ENCODE results near the gene SLC41A1. TPM values are rescaled to one million over a fixed set of nuclear protein-coding genes. Genes with fewer than 3 reads are reported as not detected.
"Not testable (repeated sequence)": the region's sequence is repeated elsewhere in the genome, so short reads cannot be mapped to it uniquely, and the experiment has no call there.

SLC41A1 gene
- total RNA-seq, 3 donors from 2014 or later, result 32.2 to 36.6 (median 32.4) TPM

DNA sequence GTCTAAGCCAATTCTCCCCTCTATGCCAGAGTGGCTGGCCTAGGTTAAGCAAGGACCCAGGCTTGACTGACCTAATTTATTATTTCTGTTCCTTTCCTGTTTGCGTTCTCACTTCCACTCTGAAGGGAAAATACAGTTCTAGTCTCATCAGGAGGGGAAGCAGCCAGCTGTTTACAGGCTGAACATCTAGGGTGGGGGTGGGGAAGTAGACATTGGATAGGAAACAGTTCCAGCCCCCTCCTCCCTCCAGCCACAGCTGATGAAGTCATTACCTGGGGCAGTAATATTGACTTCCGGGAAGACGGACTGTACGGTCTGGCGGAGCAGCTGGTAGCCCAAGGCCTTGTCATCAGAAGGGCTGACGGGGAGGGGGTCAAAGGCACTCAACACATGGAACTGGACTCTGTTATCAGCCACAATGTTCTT is 19.3 kb upstream of the SLC41A1 start:
- ATAC-seq (no peak), DNase-seq (no peak)
- Mint-ChIP-seq H3K4me1 (ENCODE audit: low read depth) (no peaks in the 10 kb centered on the region), H3K27me3 (ENCODE audit: low read depth) (no peaks in the 10 kb centered on the region), H3K4me3 (no peak overlapping the region), H3K9me3 (no peaks in the 10 kb centered on the region), H3K36me3 (ENCODE audit: insufficient read depth) (no peaks in the 10 kb centered on the region)

DNA sequence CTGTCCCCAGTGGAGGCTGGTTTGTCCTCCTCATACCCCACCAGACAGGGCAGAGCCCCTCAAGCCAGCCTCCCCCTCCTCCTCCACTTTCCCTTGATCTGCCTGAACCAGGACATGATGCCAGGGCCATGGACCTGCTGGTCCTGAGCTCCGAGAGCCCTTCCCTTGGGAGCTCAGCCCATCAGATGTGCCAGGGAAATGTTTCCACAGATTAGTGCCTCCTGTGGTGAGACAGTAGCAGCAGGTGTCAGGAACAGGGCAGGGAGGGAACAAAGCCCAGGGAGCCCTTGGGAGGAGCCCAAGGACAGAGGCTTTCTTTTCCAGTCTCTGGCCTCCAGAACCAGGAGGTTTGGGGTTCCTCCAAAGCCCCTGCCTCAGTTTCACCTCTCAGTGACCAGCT is 14.6 kb upstream of the SLC41A1 start:
- peaks cover 1% of the 10 kb centered on the region for H3K36me3 Mint-ChIP-seq (ENCODE audit: insufficient read depth)
- peaks cover 15% of the 10 kb centered on the region for H3K4me1 Mint-ChIP-seq (ENCODE audit: low read depth)
- H3K9me3 Mint-ChIP-seq, result no peaks in the 10 kb centered on the region
- H3K4me3 Mint-ChIP-seq, result no peak overlapping the region
- H3K27me3 Mint-ChIP-seq (ENCODE audit: low read depth), result no peaks in the 10 kb centered on the region
- ATAC-seq, result no peak
- no peak for DNase-seq

DNA sequence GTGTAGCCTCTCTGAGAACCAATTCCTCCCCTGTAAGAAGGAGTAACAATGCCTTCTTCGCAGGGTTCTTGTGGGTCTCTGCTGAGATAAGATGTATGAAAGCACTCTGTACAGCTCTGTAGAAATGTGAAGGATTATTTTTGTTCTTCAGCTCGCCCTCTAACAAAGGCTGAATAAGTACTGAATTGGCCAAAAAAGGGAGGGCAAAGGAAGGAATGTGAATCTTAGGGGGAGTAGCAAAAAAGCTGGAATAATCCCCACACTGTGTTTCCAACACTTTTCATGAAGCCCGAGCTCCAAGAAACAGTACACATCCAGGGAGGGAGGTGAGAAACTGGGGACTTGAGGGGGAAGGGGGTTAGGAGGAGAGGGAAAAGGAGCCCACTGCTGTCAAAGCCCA is 14.0 kb upstream of the SLC41A1 start:
- ATAC-seq (no peak), DNase-seq (no peak)
- peaks cover 15% of the 10 kb centered on the region for H3K4me1 Mint-ChIP-seq (ENCODE audit: low read depth)
- H3K9me3 Mint-ChIP-seq, result no peaks in the 10 kb centered on the region
- H3K27me3 Mint-ChIP-seq (ENCODE audit: low read depth), result no peaks in the 10 kb centered on the region
- peaks cover 1% of the 10 kb centered on the region for H3K36me3 Mint-ChIP-seq (ENCODE audit: insufficient read depth)
- no peak overlapping the region for H3K4me3 Mint-ChIP-seq

DNA sequence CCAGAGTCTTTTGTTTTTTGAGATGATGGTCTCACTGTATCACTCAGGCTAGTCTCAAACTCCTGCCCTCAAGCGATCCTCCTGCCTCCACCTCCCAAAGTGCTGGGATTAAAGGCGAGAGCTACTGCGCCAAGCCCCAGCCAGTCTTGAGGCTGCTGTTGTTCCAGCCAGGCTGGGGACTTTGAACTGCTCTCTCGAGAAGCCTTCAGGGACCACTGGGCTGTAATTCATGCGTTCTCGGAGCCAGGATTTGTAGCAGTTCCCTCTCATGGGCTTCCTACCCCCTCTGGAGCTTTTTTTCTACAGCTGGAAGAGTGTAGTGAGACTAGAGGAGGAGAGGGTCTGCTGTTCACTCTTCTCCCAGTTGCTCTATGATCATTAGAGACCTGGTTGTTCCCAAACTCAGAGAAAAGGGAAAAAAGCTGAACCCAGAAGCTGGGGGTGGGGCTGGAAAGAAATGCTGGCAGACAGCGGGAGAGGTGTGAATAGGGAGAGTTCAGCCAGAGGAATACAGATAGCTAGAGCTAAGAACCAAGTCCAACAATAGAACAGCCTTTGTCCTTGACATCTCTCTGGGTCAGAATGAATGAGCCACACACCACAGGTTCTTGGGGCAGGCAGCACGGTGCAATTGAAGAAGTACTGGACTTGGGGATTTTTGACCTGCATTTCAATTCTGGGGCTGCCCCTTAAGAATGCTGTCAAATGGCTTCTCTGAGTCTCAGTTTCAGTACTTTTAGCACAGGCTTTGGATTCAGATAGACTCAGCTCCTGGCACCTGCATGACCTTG is 13.2 kb upstream of the SLC41A1 start:
- no peak for DNase-seq
- Mint-ChIP-seq H3K36me3 (ENCODE audit: insufficient read depth) (peaks cover 1% of the 10 kb centered on the region), H3K4me1 (ENCODE audit: low read depth) (peaks cover 15% of the 10 kb centered on the region), H3K9me3 (no peaks in the 10 kb centered on the region), H3K27me3 (ENCODE audit: low read depth) (no peaks in the 10 kb centered on the region), H3K4me3 (no peak overlapping the region)
- no peak for ATAC-seq

DNA sequence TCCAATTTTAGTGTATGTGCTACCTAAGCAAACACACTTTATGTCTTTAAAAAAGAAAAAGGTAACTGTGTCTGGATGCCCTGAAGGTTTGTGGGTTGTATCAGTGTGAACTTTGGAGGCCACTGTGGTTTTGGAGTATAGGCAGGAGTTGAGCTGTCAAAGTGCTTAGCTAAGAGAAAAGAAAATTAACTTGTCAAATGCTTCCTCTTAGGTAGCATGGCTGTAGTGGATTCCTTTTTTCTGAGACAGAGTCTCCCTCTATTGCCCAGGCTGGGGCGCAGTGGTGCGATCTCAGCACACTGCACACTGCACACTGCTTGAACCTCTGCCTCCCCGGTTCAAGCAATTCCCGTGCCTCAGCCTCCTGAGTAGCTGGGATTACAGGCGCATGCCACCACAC is 11.2 kb upstream of the SLC41A1 start:
- H3K4me1 Mint-ChIP-seq (ENCODE audit: low read depth), result peaks cover 15% of the 10 kb centered on the region
- no peaks in the 10 kb centered on the region for H3K27me3 Mint-ChIP-seq (ENCODE audit: low read depth)
- no peak overlapping the region for H3K4me3 Mint-ChIP-seq
- ATAC-seq (no peak), DNase-seq (no peak)
- H3K36me3 Mint-ChIP-seq (ENCODE audit: insufficient read depth), result peaks cover 1% of the 10 kb centered on the region
- H3K9me3 Mint-ChIP-seq, result no peaks in the 10 kb centered on the region

DNA sequence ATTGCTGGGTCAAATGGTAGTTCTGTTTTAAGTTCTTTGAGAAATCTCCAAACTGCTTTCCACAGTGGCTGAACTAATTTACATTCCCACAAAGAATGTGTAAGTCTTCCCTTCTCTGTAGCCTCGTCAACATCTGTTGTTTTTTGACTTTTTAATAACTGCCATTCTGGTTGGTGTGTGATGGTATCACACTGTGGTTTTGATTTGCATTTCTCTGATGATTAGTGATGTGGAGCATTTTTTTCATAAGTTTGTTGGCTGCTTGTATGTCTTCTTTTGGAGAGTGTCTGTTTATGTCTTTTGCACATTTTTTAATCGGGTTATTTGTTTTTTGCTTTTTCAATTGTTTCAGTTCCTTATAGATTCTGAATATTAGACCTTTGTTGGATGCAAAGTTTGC is 10.3 kb upstream of the SLC41A1 start:
- not testable (repeated sequence) for H3K36me3 Mint-ChIP-seq (ENCODE audit: insufficient read depth); H3K9me3 Mint-ChIP-seq; ATAC-seq; DNase-seq; H3K27me3 Mint-ChIP-seq (ENCODE audit: low read depth)
- peak overlapping the region; percentile 16 for H3K4me3 Mint-ChIP-seq
- H3K4me1 Mint-ChIP-seq (ENCODE audit: low read depth), result peaks cover 17% of the 10 kb centered on the region

DNA sequence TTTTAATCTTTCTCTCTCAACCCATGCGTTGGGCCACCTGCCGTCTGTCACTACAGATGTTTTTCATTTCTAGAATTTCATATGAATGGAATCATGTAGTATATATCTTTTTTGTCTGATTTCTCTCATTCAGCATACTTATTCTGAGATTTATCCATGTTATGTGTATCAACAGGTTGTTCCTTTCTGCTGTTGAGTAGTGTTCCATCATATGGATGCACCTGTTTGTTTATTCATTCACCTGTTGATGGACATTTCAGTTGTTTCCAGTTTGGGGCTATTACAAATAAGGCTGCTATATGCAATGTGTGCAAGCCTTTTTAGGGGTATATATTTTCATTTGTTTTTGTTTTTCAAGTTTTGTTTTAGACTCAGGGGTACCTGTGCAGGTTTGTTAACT is 9.4 kb upstream of the SLC41A1 start:
- peaks cover 18% of the 10 kb centered on the region for H3K4me1 Mint-ChIP-seq (ENCODE audit: low read depth)
- H3K4me3 Mint-ChIP-seq, result no peak overlapping the region
- ATAC-seq (no peak), DNase-seq (no peak)
- H3K9me3 Mint-ChIP-seq, result no peaks in the 10 kb centered on the region
- H3K27me3 Mint-ChIP-seq (ENCODE audit: low read depth), result no peaks in the 10 kb centered on the region
- H3K36me3 Mint-ChIP-seq (ENCODE audit: insufficient read depth), result peaks cover 1% of the 10 kb centered on the region

DNA sequence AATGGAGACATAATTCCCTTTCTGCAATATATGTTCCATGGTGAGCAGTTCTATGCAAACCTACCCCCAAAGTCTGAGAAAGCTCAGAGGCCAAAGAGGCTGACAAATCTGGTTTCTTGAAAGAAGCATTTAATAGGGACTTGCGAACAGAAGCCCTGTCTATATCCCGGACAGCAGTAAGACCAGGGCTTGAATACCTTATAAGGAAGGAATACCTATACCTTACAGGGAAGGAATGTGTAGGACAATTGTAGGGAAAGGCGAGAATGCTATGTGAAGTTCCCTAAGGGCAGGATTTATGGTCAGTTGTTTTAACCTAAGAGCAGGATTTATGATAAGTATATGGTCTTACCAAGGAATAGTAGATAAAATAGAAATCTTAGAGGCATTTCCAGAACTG is 5.0 kb upstream of the SLC41A1 start:
- Mint-ChIP-seq H3K4me3 (no peak overlapping the region), H3K27me3 (ENCODE audit: low read depth) (no peaks in the 10 kb centered on the region), H3K36me3 (ENCODE audit: insufficient read depth) (no peaks in the 10 kb centered on the region), H3K9me3 (no peaks in the 10 kb centered on the region), H3K4me1 (ENCODE audit: low read depth) (peaks cover 17% of the 10 kb centered on the region)
- ATAC-seq (no peak), DNase-seq (no peak)

DNA sequence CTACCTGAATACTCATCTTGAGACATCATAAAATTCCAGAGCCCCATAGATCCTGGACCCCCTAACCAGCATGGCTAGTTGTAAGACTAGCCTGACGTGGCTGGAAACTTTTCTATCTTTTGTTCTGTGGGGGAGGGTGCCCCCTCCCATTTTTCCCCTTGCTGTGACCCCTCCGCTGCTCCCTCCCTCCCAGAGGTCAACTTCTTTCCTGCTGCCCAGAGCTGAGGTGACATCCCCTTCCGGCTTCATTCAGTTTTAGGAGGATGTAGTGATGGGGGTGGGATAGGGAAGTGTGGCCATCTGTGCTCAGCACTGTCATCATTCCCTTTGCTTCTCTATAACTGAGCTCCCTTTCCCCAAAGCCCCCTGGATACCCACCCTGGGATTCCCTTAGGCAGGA is 4.4 kb upstream of the SLC41A1 start:
- ATAC-seq (no peak), DNase-seq (no peak)
- no peaks in the 10 kb centered on the region for H3K9me3 Mint-ChIP-seq
- H3K36me3 Mint-ChIP-seq (ENCODE audit: insufficient read depth), result no peaks in the 10 kb centered on the region
- H3K27me3 Mint-ChIP-seq (ENCODE audit: low read depth), result no peaks in the 10 kb centered on the region
- H3K4me1 Mint-ChIP-seq (ENCODE audit: low read depth), result peaks cover 16% of the 10 kb centered on the region
- H3K4me3 Mint-ChIP-seq, result no peak overlapping the region

DNA sequence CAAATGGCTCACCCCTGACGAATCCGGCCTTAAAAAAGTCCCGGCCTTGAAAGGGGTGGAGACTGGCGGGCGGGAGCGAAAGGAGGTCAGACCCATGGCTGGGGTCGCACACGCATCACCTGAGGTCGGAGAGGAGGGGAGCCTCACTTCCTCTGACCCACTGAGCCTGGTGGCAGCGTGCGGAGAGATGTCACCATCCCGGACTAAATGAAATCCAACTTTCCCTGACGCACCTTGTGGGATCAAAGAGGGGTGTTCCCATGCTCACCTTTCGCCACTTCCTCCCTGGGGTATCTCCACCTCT is 709 bp upstream of the SLC41A1 start:
- H3K27me3 Mint-ChIP-seq (ENCODE audit: low read depth), result no peaks in the 10 kb centered on the region
- ATAC-seq (no peak), DNase-seq (no peak)
- H3K36me3 Mint-ChIP-seq (ENCODE audit: insufficient read depth), result peaks cover 11% of the 10 kb centered on the region
- no peaks in the 10 kb centered on the region for H3K9me3 Mint-ChIP-seq
- peaks cover 52% of the 10 kb centered on the region for H3K4me1 Mint-ChIP-seq (ENCODE audit: low read depth)
- H3K4me3 Mint-ChIP-seq, result peak overlapping the region; percentile 95

DNA sequence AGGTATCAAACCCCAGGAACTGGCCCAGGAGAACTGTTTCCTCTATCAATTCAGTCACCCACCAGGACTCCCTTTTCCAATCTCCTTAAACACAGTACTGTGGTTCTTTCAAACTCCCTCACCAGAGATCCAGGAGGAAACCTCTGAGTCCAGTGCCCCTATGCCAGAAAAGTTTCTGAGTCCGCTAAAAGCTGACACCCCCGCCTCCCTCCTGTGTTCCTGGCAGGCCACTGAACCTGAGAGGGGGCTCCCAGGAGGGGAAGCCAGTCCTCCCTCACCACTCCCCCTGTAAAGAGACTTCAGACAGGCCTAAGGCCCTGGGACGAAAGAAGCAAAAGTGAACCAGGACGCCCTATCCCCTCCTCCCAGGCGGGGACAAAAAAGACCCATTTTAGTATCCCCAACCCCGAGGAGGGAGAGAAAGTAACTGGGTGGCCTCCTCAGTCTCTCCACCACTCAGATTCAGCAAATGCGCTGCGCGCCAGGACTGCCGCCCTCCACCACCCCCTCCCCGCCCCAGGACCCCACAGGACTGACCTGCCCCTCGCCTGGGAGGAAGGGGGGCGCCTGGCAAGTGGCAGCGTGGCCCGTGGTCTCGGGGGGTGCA is 624 bp downstream of the SLC41A1 start:
- peak; percentile 19 to 25 for ATAC-seq
- DNase-seq, result no peak
- H3K4me1 Mint-ChIP-seq (ENCODE audit: low read depth), result peaks cover 57% of the 10 kb centered on the region
- no peaks in the 10 kb centered on the region for H3K9me3 Mint-ChIP-seq
- peaks cover 13% of the 10 kb centered on the region for H3K36me3 Mint-ChIP-seq (ENCODE audit: insufficient read depth)
- no peaks in the 10 kb centered on the region for H3K27me3 Mint-ChIP-seq (ENCODE audit: low read depth)
- peak overlapping the region; percentile 95 for H3K4me3 Mint-ChIP-seq

DNA sequence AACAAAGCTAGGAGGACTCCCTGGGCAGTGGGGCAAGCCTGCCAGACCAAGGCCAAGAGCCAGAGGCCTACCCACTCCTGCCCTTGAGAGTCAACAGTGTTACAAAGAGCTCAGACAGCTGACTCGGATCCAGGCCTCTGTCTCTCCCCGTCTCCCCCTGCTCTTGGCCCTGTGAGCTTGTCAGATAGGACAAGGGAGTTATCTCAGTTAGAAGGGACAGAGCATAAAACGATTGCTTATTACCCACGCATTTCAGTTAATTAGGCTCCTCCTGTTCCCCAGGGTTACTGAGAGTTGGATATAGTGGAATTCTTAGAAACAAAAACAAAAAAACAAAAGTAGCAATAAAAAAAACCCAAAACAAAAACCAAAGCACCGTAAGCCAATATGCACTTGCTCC is 1.3 kb downstream of the SLC41A1 start:
- Mint-ChIP-seq H3K9me3 (no peaks in the 10 kb centered on the region), H3K36me3 (ENCODE audit: insufficient read depth) (peaks cover 15% of the 10 kb centered on the region), H3K4me3 (peak overlapping the region; percentile 95), H3K27me3 (ENCODE audit: low read depth) (no peaks in the 10 kb centered on the region), H3K4me1 (ENCODE audit: low read depth) (peaks cover 64% of the 10 kb centered on the region)
- no peak for ATAC-seq
- DNase-seq, result no peak

DNA sequence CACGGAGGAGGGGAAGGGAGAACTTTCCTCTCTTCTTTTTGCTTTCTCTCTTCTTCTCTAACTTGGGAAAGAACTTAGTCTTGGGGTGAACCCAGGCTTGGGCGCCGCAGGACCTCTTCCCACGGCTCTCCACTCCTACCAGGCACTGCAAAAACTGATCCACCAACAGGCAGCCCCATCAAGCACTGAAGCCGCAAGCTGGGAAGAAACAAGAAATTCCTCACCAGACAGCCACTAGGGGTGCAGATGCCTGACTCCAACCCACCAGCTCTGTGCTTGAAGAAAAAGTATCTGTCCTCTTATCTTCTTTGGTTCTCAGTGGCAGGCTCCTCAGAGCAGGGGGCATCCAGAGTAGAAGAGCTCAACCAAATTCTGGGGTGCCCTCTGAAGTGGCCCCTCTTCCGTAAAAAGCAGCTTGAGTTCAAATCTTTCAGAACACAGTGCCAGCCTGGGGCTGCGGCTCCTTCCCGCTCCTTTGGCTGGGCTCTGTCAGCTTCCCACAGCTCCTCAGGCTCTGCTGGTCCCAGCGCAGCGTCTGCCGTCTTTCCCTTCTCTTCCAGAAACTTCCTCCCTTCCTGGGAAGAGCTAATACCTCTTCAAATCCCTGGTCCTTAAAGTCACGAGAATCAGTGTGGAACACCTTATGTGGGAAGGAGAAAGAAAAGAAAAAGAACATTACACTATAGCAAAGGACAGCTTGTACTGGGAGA is 2.4 kb downstream of the SLC41A1 start:
- ATAC-seq (no peak), DNase-seq (no peak)
- Mint-ChIP-seq H3K9me3 (no peaks in the 10 kb centered on the region), H3K27me3 (ENCODE audit: low read depth) (no peaks in the 10 kb centered on the region), H3K4me3 (peak overlapping the region; percentile 95), H3K4me1 (ENCODE audit: low read depth) (peaks cover 74% of the 10 kb centered on the region), H3K36me3 (ENCODE audit: insufficient read depth) (peaks cover 15% of the 10 kb centered on the region)

DNA sequence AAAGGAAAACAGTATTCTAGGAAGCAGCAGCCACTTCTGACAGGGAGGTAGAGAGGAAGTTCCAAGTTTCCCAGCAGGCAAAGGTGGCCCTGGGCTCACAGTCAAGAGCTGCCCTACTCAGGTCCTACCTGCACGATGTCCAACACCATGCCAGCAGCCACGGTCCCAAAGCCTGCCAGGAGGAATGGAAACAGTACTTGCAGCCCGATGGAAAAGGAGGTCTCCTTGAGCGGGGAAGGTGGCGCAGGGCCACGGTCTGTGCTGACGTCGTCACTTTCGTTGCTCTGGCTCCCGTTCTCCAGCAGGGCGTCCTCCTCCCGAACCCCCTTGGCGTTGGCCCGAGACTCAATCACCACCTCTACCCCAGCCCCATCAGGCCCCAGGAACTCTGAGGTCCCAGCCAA is 3.1 kb downstream of the SLC41A1 start:
- Mint-ChIP-seq H3K36me3 (ENCODE audit: insufficient read depth) (peaks cover 15% of the 10 kb centered on the region), H3K4me1 (ENCODE audit: low read depth) (peaks cover 80% of the 10 kb centered on the region), H3K4me3 (no peak overlapping the region), H3K9me3 (no peaks in the 10 kb centered on the region), H3K27me3 (ENCODE audit: low read depth) (no peaks in the 10 kb centered on the region)
- DNase-seq (no peak), ATAC-seq (no peak)

DNA sequence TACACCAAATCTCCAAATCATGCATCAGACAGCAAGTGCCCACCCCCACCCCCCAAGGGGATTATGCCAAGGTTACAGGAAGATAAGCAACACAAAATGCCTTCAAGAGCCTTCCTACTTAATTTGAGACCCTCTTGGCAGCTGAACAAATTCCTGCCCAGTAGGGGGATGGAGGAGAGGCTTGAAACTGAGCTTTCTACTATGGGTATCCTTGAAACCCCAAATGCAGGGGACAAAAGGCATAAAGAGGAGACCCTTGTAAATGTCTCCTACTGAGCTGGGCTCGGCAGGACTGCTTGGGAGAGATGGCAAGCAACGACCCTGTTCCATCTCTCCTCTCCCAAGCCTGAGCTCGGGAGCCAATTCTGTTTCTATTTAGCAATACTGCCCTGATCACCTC is 3.5 kb downstream of the SLC41A1 start:
- DNase-seq, result no peak

More for the DNA sequence above, 3.5 kb downstream of the SLC41A1 start:
- H3K27me3 Mint-ChIP-seq (ENCODE audit: low read depth), result no peaks in the 10 kb centered on the region
- peaks cover 81% of the 10 kb centered on the region for H3K4me1 Mint-ChIP-seq (ENCODE audit: low read depth)
- no peak for ATAC-seq
- H3K9me3 Mint-ChIP-seq, result no peaks in the 10 kb centered on the region
- peaks cover 15% of the 10 kb centered on the region for H3K36me3 Mint-ChIP-seq (ENCODE audit: insufficient read depth)
- H3K4me3 Mint-ChIP-seq, result peak overlapping the region; percentile 57

Measured in activated T-cell treated with anti-CD3 and anti-CD28 coated beads, Interleukin-2, amount 50 U/mL, for 4 hours (primary cell).